Upper lobe of left lung (tissue), 4 donors: ENCODE results near the gene EPS8.

ENCODE experiments used
- CTCF ChIP-seq, 6 experiments: fragments of 450-650 bp in 4 of 6; fragments of 200-600 bp in 2 of 6; sonication (generic) in 2 of 6; IDR thresholded peaks; one replicate each; pipeline ENCODE4 v1.5.1; 2016 to 2019; ENCODE audit warnings: antibody characterized with exemption in 6 of 6
- EP300 ChIP-seq, 4 donors: sonication (generic); formaldehyde crosslinking; IDR thresholded peaks; one replicate each; pipeline ENCODE4 v1.5.1; 2017; ENCODE audit warnings: antibody characterized with exemption in 4 of 4, control low read depth in 2 of 4
- POLR2A ChIP-seq, 4 donors: fragments of 450-650 bp; IDR thresholded peaks; one replicate each; pipeline ENCODE4 v1.5.1; 2016 to 2017; ENCODE audit warnings: antibody characterized with exemption in 4 of 4, mild to moderate bottlenecking in 2 of 4
- POLR2AphosphoS5 ChIP-seq, 2 donors: sonication (generic); formaldehyde crosslinking; IDR thresholded peaks; one replicate each; pipeline ENCODE4 v1.5.1; 2017; ENCODE audit warnings: antibody characterized with exemption in 2 of 2

GRCh38 chr12:15646581-15646980 is 142.6 kb downstream of the EPS8 start:
- no peak for TF ChIP-seq CTCF (IDR thresholded peaks at IDR 0.05)
- no peak for TF ChIP-seq EP300 (IDR thresholded peaks at IDR 0.05)
- TF ChIP-seq POLR2A (IDR thresholded peaks at IDR 0.05), result no peak
- no peak for TF ChIP-seq POLR2AphosphoS5 (IDR thresholded peaks at IDR 0.05)
